GM12878 (cell line): ENCODE measurements around the gene SPAG7. TPM values are rescaled to one million over a fixed set of nuclear protein-coding genes. Genes with fewer than 3 reads are reported as not detected.

Source experiments
- ATAC-seq: fragments of 200-7000 bp; cut with Tn5 transposase; 3 replicates; pipeline ENCODE4 v1.9.1; 2020; ENCODE audit warnings: mild to moderate bottlenecking, moderate library complexity
- BruUV-seq: library from RNA; stranded (reverse); fragments of 400-500 nt; replicated peaks from 2 replicates; lab custom pipeline; 2021; lab: Mats Ljungman, UMichigan
- CTCF ChIA-PET: fragments of 300-600 bp; sonication (Branson Sonifier 250); formaldehyde crosslinking; extraction: SDS; loops from one replicate; lab custom pipeline; 2021; ENCODE audit warnings: inconsistent platforms; lab: Yijun Ruan, JAX
- POLR2A ChIA-PET: fragments of 350-600 bp; formaldehyde crosslinking; extraction: SDS; loops from one replicate; lab custom pipeline; 2021; ENCODE audit warnings: inconsistent platforms; lab: Charles Lee
- RAD21 ChIA-PET: fragments of 300-600 bp; sonication (Branson Sonifier 250); formaldehyde crosslinking; loops from one replicate; lab custom pipeline; 2023; ENCODE audit warnings: antibody characterized with exemption; ENCODE audit not compliant: unreplicated experiment; lab: Charles Lee
- SMC1A ChIA-PET: fragments of 300-600 bp; sonication (Branson Sonifier 250); formaldehyde crosslinking; loops from one replicate; lab custom pipeline; 2023; ENCODE audit not compliant: unreplicated experiment, uncharacterized antibody; lab: Charles Lee
- DNase-seq: peaks from one replicate; pipeline ENCODE4 v3.0.0-alpha.2; 2011; ENCODE audit warnings: low read depth, low spot score
- FAIRE-seq: peaks from 3 replicates; lab custom pipeline; 2011; peaks lifted over from hg19 to GRCh38; lab: Jason Lieb, UNC
- H2AFZ ChIP-seq: 2 replicates; pipeline ENCODE4 v1.6.0; 2011; ENCODE audit warnings: low read depth, low read length, control low read depth; ENCODE audit not compliant: control insufficient read depth
- H3K27ac ChIP-seq: 2 replicates; pipeline ENCODE4 v1.5.1; 2011; ENCODE audit warnings: control low read depth; ENCODE audit not compliant: control insufficient read depth, insufficient read depth
- H3K27me3 ChIP-seq, 2 experiments: replicated peaks in 1 of 2; 2 replicates each; pipeline versions ENCODE4 v1.6.0 to v1.6.1; 2011; ENCODE audit warnings: low read length in 1 of 2; ENCODE audit not compliant: control insufficient read depth in 2 of 2, insufficient read depth in 2 of 2
- H3K36me3 ChIP-seq, 2 experiments: 2 replicates each; pipeline ENCODE4 v1.5.1; 2011; ENCODE audit warnings: low read length in 1 of 2; ENCODE audit not compliant: control insufficient read depth in 2 of 2, insufficient read depth in 2 of 2
- H3K4me1 ChIP-seq: 2 replicates; pipeline ENCODE4 v1.6.1; 2011; ENCODE audit warnings: mild to moderate bottlenecking, low read length, moderate library complexity, mixed read lengths; ENCODE audit not compliant: control insufficient read depth, insufficient read depth
- H3K4me2 ChIP-seq: 2 replicates; pipeline ENCODE4 v1.6.0; 2011; ENCODE audit warnings: control low read depth; ENCODE audit not compliant: control insufficient read depth, insufficient read depth
- H3K4me3 ChIP-seq: fragments of 200-600 bp; sonication (generic); 2 replicates; pipeline ENCODE4 v1.5.1; 2016
- H3K79me2 ChIP-seq: 2 replicates; pipeline ENCODE4 v1.6.0; 2011; ENCODE audit warnings: low read length; ENCODE audit not compliant: control insufficient read depth, insufficient read depth
- H3K9ac ChIP-seq: 2 replicates; pipeline ENCODE4 v1.8.0; 2011; ENCODE audit warnings: low read length, control low read depth, mixed read lengths; ENCODE audit not compliant: control insufficient read depth, insufficient read depth
- H3K9me3 ChIP-seq: replicated peaks from 3 replicates; pipeline ENCODE4 v1.5.1; 2011; ENCODE audit warnings: mild to moderate bottlenecking, low read length; ENCODE audit not compliant: control insufficient read depth, insufficient read depth
- H4K20me1 ChIP-seq: 2 replicates; pipeline ENCODE4 v1.6.0; 2011; ENCODE audit not compliant: control insufficient read depth, insufficient read depth
- ATF2 ChIP-seq: IDR thresholded peaks from 2 replicates; pipeline ENCODE4 v1.6.1; 2012; ENCODE audit warnings: low read length, inconsistent platforms
- BACH1 ChIP-seq: fragments of 450-650 bp; IDR thresholded peaks from 2 replicates; pipeline ENCODE4 v1.6.1; 2017; ENCODE audit warnings: mild to moderate bottlenecking, borderline replicate concordance
- BCL3 ChIP-seq: IDR thresholded peaks from 2 replicates; pipeline ENCODE4 v1.6.1; 2011; ENCODE audit warnings: borderline replicate concordance, low read depth, mild to moderate bottlenecking, moderate library complexity, low read length; ENCODE audit not compliant: insufficient read depth, poor library complexity, severe bottlenecking
- DPF2 ChIP-seq: fragments of 450-650 bp; IDR thresholded peaks from 2 replicates; pipeline ENCODE4 v1.6.1; 2017; ENCODE audit warnings: mild to moderate bottlenecking
- EED ChIP-seq: sonication (generic); IDR thresholded peaks from 2 replicates; pipeline ENCODE4 v1.6.1; 2016; ENCODE audit warnings: antibody characterized with exemption, low read depth
- HCFC1 ChIP-seq: fragments of 150-350 bp; IDR thresholded peaks from 2 replicates; pipeline ENCODE4 v1.6.1; 2014; ENCODE audit warnings: low read length
- HDAC6 ChIP-seq: fragments of 200-600 bp; sonication (generic); IDR thresholded peaks from one replicate; pipeline ENCODE4 v1.8.0; 2017; ENCODE audit warnings: antibody characterized with exemption; ENCODE audit not compliant: unreplicated experiment
- IRF5 ChIP-seq: fragments of 450-650 bp; IDR thresholded peaks from 2 replicates; pipeline ENCODE4 v1.6.1; 2017; ENCODE audit warnings: borderline replicate concordance
- NFIC ChIP-seq: IDR thresholded peaks from 2 replicates; pipeline ENCODE4 v1.6.1; 2012; ENCODE audit warnings: low read depth, mild to moderate bottlenecking, inconsistent platforms, low read length, moderate library complexity
- NR2C1 ChIP-seq: fragments of 450-650 bp; IDR thresholded peaks from 2 replicates; pipeline ENCODE4 v1.6.1; 2017; ENCODE audit warnings: antibody characterized with exemption, mild to moderate bottlenecking, moderate library complexity
- RCOR1 ChIP-seq: conservative IDR thresholded peaks from 2 replicates; pipeline ENCODE4 v1.6.1; 2012; ENCODE audit warnings: low read depth, low read length, improper control_type of control experiment
- SKIL ChIP-seq: fragments of 450-650 bp; IDR thresholded peaks from 2 replicates; pipeline ENCODE4 v1.6.1; 2017; ENCODE audit warnings: mild to moderate bottlenecking, low read depth, inconsistent platforms; ENCODE audit not compliant: poor library complexity, severe bottlenecking
- ZBTB4 ChIP-seq: fragments of 450-650 bp; formaldehyde crosslinking; IDR thresholded peaks from 2 replicates; pipeline ENCODE4 v1.4.0; 2022; ENCODE audit warnings: mild to moderate bottlenecking, moderate library complexity
- ZNF24 ChIP-seq: fragments of 450-650 bp; IDR thresholded peaks from 2 replicates; pipeline ENCODE4 v1.6.1; 2017; ENCODE audit warnings: antibody characterized with exemption, mild to moderate bottlenecking
- ZNF274 ChIP-seq: IDR thresholded peaks from one replicate; pipeline ENCODE4 v1.8.0; 2011; ENCODE audit not compliant: insufficient read length, insufficient read depth
- WGBS: methylation state at CpG from one replicate; pipeline ENCODE4 v1.1.6; 2016; ENCODE audit warnings: low lambda C conversion rate; ENCODE audit not compliant: insufficient replicate concordance, insufficient coverage; ENCODE audit errors: missing lambda C conversion rate; 5-methylcytosine and 5-hydroxymethylcytosine counted together
- in situ Hi-C: fragments of 300-500 bp; cut with MboI; formaldehyde crosslinking; loops from 9 replicates; pipeline ENCODE4 v1.14.3; 2018; ENCODE audit warnings: mixed read lengths
- intact Hi-C: fragments of 100-400 bp; cut with micrococcal nuclease; formaldehyde crosslinking; loops from one replicate; pipeline ENCODE4 v1.14.2; 2022; ENCODE audit not compliant: unreplicated experiment
- polyA plus RNA-seq, 11 experiments: library from polyadenylated mRNA; depleted of rRNA in 4 of 11; unstranded in 6 of 11; stranded (reverse) in 5 of 11; fragments of >200 nt; fragmentation: Nextera tagmentation in 4 of 11; fragmentation: Illumina TruSeq in 1 of 11; extraction: Ambion mirVana in 4 of 11; extraction: Trizol in 1 of 11; gene quantifications; 1 replicate in 1 of 11; 2 replicates in 10 of 11; pipeline versions ENCODE4 v1.2.1 to v1.2.3, GENCODE V29; 2011 to 2016; ENCODE audit warnings: inconsistent platforms in 2 of 11, missing spikeins in 2 of 11, low read depth in 1 of 11
- total RNA-seq, 4 experiments: library from RNA; depleted of rRNA in 3 of 4; stranded (reverse); fragments of >200 nt in 3 of 4; fragmentation: Illumina TruSeq in 1 of 4; extraction: Trizol in 1 of 4; gene quantifications; 2 replicates each; pipeline versions ENCODE4 v1.2.1 to v1.2.3, GENCODE V29; 2013 to 2021

Gene SPAG7
- total and polyA plus RNA-seq, 10 of the 15 experiments (the other 5 are each of a cell fraction or from before 2014, with no cell fraction given) = 7.9 to 146 (median 88.7) TPM

- ChIA-PET RAD21 (interaction anchor here (1.2 kb wide), 1 partner anchor 34 kb away, joined by 4 read pairs; the partner anchor contains the start of gene SPAG7), POLR2A (interaction anchor here (0.7 to 1.3 kb wide), 2 partner anchors 20 to 197 kb away, joined by 3 read pairs; no protein-coding TSS in a partner anchor), CTCF (interaction anchor here (0.9 to 1.3 kb wide), 2 partner anchors 25 to 34 kb away, joined by 4 to 5 read pairs; partner anchors contain the start of gene SPAG7), SMC1A (no interaction called here)
- H2AFZ ChIP-seq = no peak overlapping the region
- no peaks in the 10 kb centered on the region for H3K27me3 ChIP-seq
- DNase-seq = no peak
- TF ChIP-seq ZBTB4 (CRISPR knock-in tag) = no peak
- no peak for TF ChIP-seq RCOR1
- TF ChIP-seq ZNF274 = no peak
- no peak for TF ChIP-seq ATF2
- no peak for TF ChIP-seq HDAC6
- TF ChIP-seq BCL3 = no peak
- no peak for TF ChIP-seq NFIC
- no peak for TF ChIP-seq BACH1
- no peak for TF ChIP-seq NR2C1
- no peak for TF ChIP-seq EED
- no peak for TF ChIP-seq ZNF24
- no peak for TF ChIP-seq IRF5
- no peak for TF ChIP-seq HCFC1
- no peak for TF ChIP-seq SKIL
- no peak for TF ChIP-seq DPF2
- H3K36me3 ChIP-seq = peaks cover 4 to 14% of the 10 kb centered on the region in 2 experiments; a peak in 3 of 4 replicates
- no peaks in the 10 kb centered on the region for H4K20me1 ChIP-seq
- H3K9ac ChIP-seq = no peak overlapping the region
- H3K79me2 ChIP-seq = peaks cover 9% of the 10 kb centered on the region
- no peak overlapping the region for H3K4me3 ChIP-seq
- peaks cover 29% of the 10 kb centered on the region for H3K4me1 ChIP-seq
- WGBS = 100% methylated on average over 8 of the region's 16 CpGs
- no TSS peak for BruUV-seq
- no peak overlapping the region for H3K4me2 ChIP-seq
- H3K27ac ChIP-seq = no peak overlapping the region
- in situ Hi-C loops = no loop called here
- intact Hi-C loops = no loop called here
- H3K9me3 ChIP-seq = no peaks in the 10 kb centered on the region
- ATAC-seq = no peak
- FAIRE-seq = no peak
Measured at GRCh38 chr17:4933646-4934045, 34.0 kb downstream of the SPAG7 start.
